GM23338 (cell line): Measurements from ENCODE around the gene ANKZF1.

ENCODE experiments used
- CREB1 ChIP-seq: fragments of 250-450 bp; sonication (Bioruptor Pico); IDR thresholded peaks from 2 replicates; pipeline ENCODE4 v1.5.0; 2020; ENCODE audit warnings: low read depth, mild to moderate bottlenecking, moderate library complexity
- EZH2 ChIP-seq: fragments of 200-600 bp; sonication (generic); IDR thresholded peaks from one replicate; pipeline ENCODE4 v1.8.0; 2017; ENCODE audit warnings: antibody characterized with exemption, mild to moderate bottlenecking, low read depth; ENCODE audit not compliant: unreplicated experiment
- EZH2phosphoT487 ChIP-seq: fragments of 200-600 bp; sonication (generic); IDR thresholded peaks from one replicate; pipeline ENCODE4 v1.8.1; 2018; ENCODE audit warnings: antibody characterized with exemption; ENCODE audit not compliant: unreplicated experiment
- NANOG ChIP-seq: IDR thresholded peaks from 2 replicates; pipeline ENCODE4 v1.6.1; 2016; ENCODE audit warnings: antibody characterized with exemption, borderline replicate concordance
- POLR2AphosphoS5 ChIP-seq: IDR thresholded peaks from 2 replicates; pipeline ENCODE4 v1.6.1; 2016; ENCODE audit warnings: antibody characterized with exemption, low read depth
- TF ChIP-seq, protein P1 (sequence below), 2 experiments: fragments of 200-600 bp in 1 of 2; sonication (generic) in 1 of 2; conservative IDR thresholded peaks; 2 replicates each; pipeline versions ENCODE4 v1.5.1 to v1.6.1; 2016 to 2017; ENCODE audit warnings: antibody characterized with exemption in 2 of 2, low read depth in 2 of 2, mild to moderate bottlenecking in 2 of 2, moderate library complexity in 1 of 2
- TF ChIP-seq, protein P2 (sequence below): IDR thresholded peaks from one replicate; pipeline ENCODE4 v1.6.1; 2018; ENCODE audit warnings: antibody characterized with exemption; ENCODE audit not compliant: unreplicated experiment
- TF ChIP-seq, protein P3 (sequence below): IDR thresholded peaks from 2 replicates; pipeline ENCODE4 v1.6.1; 2016; ENCODE audit warnings: antibody characterized with exemption
- TF ChIP-seq, protein P4 (sequence below): fragments of 250-450 bp; sonication (Bioruptor Pico); IDR thresholded peaks from 2 replicates; pipeline ENCODE4 v1.5.0; 2020; ENCODE audit warnings: mild to moderate bottlenecking, moderate library complexity

DNA sequence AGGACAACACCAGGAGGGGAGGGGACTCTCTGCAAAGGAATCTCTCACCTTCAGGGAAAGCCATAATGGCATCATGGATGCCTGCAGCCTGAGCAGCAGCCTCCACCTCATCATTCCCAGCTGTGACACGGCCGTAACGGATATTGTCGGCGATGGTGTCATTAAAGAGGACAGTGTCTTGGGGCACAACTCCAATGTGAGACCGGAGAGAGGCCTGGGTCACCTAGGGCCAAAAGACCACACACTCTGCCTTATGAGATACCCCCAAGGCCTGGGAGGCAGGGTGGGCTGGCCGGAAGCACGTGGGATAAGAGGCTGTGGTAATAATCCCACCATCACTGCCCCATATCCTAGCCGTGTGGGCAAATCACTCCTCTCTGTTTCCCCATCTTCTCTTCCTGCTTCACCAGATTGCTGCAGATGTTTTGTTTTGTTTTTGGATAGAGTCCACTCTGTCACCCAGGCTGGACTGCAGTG, 18.7 kb upstream of the ANKZF1 start:
- TF ChIP-seq, protein P1, sequence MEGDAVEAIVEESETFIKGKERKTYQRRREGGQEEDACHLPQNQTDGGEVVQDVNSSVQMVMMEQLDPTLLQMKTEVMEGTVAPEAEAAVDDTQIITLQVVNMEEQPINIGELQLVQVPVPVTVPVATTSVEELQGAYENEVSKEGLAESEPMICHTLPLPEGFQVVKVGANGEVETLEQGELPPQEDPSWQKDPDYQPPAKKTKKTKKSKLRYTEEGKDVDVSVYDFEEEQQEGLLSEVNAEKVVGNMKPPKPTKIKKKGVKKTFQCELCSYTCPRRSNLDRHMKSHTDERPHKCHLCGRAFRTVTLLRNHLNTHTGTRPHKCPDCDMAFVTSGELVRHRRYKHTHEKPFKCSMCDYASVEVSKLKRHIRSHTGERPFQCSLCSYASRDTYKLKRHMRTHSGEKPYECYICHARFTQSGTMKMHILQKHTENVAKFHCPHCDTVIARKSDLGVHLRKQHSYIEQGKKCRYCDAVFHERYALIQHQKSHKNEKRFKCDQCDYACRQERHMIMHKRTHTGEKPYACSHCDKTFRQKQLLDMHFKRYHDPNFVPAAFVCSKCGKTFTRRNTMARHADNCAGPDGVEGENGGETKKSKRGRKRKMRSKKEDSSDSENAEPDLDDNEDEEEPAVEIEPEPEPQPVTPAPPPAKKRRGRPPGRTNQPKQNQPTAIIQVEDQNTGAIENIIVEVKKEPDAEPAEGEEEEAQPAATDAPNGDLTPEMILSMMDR (conservative IDR thresholded peaks at IDR 0.05; ENCODE audit: low read depth in 2 of 2): no peak
- TF ChIP-seq, protein P2, sequence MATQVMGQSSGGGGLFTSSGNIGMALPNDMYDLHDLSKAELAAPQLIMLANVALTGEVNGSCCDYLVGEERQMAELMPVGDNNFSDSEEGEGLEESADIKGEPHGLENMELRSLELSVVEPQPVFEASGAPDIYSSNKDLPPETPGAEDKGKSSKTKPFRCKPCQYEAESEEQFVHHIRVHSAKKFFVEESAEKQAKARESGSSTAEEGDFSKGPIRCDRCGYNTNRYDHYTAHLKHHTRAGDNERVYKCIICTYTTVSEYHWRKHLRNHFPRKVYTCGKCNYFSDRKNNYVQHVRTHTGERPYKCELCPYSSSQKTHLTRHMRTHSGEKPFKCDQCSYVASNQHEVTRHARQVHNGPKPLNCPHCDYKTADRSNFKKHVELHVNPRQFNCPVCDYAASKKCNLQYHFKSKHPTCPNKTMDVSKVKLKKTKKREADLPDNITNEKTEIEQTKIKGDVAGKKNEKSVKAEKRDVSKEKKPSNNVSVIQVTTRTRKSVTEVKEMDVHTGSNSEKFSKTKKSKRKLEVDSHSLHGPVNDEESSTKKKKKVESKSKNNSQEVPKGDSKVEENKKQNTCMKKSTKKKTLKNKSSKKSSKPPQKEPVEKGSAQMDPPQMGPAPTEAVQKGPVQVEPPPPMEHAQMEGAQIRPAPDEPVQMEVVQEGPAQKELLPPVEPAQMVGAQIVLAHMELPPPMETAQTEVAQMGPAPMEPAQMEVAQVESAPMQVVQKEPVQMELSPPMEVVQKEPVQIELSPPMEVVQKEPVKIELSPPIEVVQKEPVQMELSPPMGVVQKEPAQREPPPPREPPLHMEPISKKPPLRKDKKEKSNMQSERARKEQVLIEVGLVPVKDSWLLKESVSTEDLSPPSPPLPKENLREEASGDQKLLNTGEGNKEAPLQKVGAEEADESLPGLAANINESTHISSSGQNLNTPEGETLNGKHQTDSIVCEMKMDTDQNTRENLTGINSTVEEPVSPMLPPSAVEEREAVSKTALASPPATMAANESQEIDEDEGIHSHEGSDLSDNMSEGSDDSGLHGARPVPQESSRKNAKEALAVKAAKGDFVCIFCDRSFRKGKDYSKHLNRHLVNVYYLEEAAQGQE: no peak
- TF ChIP-seq, protein P3, sequence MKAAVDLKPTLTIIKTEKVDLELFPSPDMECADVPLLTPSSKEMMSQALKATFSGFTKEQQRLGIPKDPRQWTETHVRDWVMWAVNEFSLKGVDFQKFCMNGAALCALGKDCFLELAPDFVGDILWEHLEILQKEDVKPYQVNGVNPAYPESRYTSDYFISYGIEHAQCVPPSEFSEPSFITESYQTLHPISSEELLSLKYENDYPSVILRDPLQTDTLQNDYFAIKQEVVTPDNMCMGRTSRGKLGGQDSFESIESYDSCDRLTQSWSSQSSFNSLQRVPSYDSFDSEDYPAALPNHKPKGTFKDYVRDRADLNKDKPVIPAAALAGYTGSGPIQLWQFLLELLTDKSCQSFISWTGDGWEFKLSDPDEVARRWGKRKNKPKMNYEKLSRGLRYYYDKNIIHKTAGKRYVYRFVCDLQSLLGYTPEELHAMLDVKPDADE: no peak
- TF ChIP-seq POLR2AphosphoS5: no peak
- TF ChIP-seq EZH2phosphoT487: no peak
- TF ChIP-seq, protein P4, sequence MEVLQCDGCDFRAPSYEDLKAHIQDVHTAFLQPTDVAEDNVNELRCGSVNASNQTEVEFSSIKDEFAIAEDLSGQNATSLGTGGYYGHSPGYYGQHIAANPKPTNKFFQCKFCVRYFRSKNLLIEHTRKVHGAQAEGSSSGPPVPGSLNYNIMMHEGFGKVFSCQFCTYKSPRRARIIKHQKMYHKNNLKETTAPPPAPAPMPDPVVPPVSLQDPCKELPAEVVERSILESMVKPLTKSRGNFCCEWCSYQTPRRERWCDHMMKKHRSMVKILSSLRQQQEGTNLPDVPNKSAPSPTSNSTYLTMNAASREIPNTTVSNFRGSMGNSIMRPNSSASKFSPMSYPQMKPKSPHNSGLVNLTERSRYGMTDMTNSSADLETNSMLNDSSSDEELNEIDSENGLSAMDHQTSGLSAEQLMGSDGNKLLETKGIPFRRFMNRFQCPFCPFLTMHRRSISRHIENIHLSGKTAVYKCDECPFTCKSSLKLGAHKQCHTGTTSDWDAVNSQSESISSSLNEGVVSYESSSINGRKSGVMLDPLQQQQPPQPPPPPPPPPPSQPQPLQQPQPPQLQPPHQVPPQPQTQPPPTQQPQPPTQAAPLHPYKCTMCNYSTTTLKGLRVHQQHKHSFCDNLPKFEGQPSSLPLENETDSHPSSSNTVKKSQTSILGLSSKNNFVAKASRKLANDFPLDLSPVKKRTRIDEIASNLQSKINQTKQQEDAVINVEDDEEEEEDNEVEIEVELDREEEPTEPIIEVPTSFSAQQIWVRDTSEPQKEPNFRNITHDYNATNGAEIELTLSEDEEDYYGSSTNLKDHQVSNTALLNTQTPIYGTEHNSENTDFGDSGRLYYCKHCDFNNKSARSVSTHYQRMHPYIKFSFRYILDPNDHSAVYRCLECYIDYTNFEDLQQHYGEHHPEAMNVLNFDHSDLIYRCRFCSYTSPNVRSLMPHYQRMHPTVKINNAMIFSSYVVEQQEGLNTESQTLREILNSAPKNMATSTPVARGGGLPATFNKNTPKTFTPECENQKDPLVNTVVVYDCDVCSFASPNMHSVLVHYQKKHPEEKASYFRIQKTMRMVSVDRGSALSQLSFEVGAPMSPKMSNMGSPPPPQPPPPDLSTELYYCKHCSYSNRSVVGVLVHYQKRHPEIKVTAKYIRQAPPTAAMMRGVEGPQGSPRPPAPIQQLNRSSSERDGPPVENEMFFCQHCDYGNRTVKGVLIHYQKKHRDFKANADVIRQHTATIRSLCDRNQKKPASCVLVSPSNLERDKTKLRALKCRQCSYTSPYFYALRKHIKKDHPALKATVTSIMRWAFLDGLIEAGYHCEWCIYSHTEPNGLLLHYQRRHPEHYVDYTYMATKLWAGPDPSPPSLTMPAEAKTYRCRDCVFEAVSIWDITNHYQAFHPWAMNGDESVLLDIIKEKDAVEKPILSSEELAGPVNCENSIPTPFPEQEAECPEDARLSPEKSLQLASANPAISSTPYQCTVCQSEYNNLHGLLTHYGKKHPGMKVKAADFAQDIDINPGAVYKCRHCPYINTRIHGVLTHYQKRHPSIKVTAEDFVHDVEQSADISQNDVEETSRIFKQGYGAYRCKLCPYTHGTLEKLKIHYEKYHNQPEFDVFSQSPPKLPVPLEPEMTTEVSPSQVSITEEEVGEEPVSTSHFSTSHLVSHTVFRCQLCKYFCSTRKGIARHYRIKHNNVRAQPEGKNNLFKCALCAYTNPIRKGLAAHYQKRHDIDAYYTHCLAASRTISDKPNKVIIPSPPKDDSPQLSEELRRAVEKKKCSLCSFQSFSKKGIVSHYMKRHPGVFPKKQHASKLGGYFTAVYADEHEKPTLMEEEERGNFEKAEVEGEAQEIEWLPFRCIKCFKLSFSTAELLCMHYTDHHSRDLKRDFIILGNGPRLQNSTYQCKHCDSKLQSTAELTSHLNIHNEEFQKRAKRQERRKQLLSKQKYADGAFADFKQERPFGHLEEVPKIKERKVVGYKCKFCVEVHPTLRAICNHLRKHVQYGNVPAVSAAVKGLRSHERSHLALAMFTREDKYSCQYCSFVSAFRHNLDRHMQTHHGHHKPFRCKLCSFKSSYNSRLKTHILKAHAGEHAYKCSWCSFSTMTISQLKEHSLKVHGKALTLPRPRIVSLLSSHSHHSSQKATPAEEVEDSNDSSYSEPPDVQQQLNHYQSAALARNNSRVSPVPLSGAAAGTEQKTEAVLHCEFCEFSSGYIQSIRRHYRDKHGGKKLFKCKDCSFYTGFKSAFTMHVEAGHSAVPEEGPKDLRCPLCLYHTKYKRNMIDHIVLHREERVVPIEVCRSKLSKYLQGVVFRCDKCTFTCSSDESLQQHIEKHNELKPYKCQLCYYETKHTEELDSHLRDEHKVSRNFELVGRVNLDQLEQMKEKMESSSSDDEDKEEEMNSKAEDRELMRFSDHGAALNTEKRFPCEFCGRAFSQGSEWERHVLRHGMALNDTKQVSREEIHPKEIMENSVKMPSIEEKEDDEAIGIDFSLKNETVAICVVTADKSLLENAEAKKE (CRISPR knock-in tag): no peak
- no peak for TF ChIP-seq EZH2
- no peak for TF ChIP-seq CREB1
- TF ChIP-seq NANOG: no peak
